Measurements from ENCODE around the gene MRPL46. TPM values are rescaled to one million over a fixed set of nuclear protein-coding genes. Genes with fewer than 3 reads are reported as not detected.

MRPL46 gene
- total RNA-seq, result 15.6 TPM

- DNase-seq, result peak; percentile 77
These were observed at the start of gene MRPL46, which contains the start of gene MRPS11 for GRCh38 chr15:88467073-88467934. MRPL46 (minus strand) TSS chr15:88467388; CDS start chr15:88467377, 11 bp downstream. MRPS11 (plus strand) TSS chr15:88467708; CDS start chr15:88467718, 10 bp downstream.

- DNase-seq, result no peak
These were observed 46.0 kb upstream of the MRPL46 start for GRCh38 chr15:88513195-88513594.

- no peak for DNase-seq
These were observed 45.4 kb upstream of the MRPL46 start for GRCh38 chr15:88512601-88513000.

GRCh38 chr15:88512078-88512477 is 44.9 kb upstream of the MRPL46 start:
- no peak for DNase-seq

- no peak for DNase-seq
These were observed 44.0 kb upstream of the MRPL46 start for GRCh38 chr15:88511161-88511560.

DNA sequence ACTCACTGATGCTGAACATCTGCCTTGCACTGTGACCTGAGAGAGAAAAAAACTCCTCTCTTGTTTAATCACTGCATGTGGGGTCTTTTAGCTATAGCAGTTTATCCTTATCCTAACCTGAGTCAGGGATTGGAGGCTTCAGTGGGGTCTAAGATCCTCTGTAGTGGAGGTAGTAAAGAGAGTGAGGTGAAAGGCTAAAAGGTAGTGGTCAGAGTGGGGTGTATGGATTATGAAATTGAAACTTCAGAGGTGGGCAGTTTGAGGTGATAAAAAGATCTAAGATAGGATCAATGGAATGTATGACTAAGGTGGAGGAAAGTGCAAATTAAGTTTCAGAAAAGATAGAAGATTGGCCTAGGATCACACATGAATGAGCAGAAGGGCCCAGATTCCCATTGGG is 42.8 kb upstream of the MRPL46 start:
- no peak for DNase-seq

DNA sequence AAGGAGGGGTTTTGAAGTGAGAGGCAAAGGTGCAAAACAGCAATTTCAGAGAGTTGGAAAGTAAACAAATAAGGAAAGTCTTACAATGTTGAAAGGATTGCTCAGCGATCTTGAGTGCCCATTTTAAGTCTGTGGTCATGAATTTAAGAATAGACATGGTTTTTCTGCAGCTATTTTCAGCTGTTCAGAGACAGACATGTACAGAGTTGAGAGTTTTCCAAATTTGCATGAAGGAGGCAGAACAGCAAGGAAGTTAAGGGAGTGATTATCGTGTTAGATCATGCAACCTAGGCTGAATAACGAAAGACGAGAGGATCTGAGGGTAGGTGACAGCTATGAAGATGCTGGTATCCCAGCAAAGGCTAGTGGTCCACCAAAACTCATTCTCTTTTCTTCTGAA is 42.1 kb upstream of the MRPL46 start:
- no peak for DNase-seq

DNA sequence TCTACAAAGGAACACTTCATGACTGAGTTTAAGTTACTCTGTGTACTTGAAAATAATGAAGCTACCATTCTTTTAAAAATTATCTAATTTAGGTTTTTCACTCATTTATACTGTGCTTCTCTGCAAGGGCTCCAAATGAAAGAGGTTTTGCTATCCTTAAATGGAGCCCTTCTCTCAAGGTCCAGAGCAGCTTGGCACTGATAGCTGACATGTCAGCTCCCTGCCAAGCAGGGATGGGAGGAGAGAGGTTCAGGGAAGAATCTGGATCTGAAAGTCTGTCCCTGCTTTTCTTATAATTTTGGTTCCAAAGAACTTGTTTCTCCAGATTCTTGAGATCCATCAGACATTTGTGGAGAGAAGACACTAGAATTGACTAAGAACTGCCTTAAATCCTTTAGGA is 39.4 kb upstream of the MRPL46 start:
- DNase-seq, result no peak

- no peak for DNase-seq
These were observed 38.5 kb upstream of the MRPL46 start for GRCh38 chr15:88505721-88506120.

GRCh38 chr15:88504445-88504844 is 37.3 kb upstream of the MRPL46 start:
- no peak for DNase-seq

GRCh38 chr15:88498996-88499395 is 31.8 kb upstream of the MRPL46 start:
- DNase-seq, result no peak

- DNase-seq, result peak; percentile 45
These were observed 30.0 kb upstream of the MRPL46 start for GRCh38 chr15:88497109-88497765.

DNA sequence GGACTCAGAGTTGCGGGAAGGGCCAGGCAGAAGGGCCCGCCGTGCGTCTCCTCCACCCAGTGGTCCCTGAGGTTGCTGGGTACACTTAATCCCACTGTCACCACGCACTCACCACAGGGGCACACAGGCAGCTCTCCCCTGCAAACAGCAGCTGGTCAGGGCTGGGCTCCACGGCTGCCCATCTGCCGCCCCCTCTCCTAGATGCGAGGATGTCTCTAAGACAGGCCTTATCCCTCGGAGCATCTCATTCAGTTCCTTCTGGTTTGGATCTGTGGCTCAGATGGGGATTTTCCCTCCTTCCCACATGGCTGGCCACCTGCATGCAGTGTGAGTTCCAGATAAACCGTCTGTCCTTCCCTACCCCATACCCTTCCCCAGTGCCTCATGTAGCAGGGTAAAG is 26.7 kb upstream of the MRPL46 start:
- DNase-seq, result no peak

DNA sequence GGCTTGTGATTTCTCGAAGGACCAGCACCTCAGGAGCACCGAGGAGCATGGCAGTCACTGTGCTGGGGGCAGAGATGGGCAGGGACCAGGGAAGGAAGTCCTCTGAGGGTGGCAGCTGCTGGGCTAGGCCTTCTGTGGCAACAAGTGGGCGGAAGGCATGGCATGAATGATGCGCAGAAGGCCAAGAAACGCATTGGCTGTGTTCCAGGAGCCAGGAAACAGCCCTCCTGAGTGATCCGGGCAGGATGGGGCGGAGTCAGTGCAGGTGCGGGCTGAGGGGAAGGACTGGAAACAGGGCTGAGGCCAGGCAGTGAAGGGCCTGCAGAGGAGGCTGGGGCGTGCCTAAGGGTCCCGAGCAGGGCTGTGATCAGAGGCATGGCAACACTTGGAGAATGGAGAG is 24.0 kb upstream of the MRPL46 start:
- no peak for DNase-seq

DNA sequence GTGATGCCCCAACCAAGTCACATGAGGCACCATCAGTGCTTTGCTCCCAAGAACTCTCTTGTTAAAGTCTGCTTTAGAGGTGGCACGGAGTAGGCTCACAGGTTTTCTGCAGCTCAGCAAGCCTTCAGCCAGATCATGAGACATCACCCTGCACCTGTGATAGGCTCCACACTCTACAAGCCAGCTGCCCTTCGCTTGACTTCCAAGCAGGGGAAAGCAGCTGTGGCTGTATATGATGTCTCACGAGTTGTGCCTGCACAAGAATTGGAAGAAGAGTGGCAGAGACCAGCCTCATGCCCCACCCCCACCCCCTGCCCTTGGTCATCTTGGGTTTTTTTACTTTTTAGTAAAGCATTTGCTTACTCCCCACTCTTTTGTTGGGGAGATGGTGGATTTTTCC is 22.8 kb upstream of the MRPL46 start:
- DNase-seq, result no peak

GRCh38 chr15:88489321-88489720 is 22.1 kb upstream of the MRPL46 start:
- DNase-seq, result no peak

- no peak for DNase-seq
These were observed 20.8 kb upstream of the MRPL46 start for GRCh38 chr15:88487796-88488523.

DNA sequence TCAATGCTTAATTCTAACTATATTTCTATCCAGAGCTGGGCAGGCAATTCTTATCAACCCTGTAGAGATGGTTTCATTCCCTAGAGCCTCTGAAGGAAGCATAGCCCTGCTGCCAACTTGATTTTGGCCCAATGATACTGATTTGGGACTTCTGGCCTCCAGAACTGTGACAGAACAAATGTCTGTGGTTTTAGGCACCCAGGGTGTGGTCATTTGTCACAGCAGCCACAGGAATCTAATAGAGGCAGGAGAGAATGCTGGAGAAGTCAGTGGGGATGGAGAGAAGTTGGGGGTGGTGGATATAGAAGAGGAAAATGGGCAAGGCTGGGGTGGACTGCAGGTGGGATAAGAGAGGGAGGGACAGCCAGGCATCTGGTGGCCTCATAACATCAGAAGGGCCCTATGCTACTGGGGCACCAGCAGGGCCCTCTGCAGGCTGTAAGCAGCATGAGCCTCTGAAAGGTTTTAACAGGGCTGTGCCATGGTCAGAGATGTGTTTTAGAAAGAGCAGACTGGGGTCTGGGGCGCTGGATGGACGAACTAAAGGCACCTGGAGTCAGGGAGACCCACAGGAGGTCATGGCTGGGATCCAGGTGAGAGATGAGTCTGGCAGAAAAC is 20.1 kb upstream of the MRPL46 start:
- no peak for DNase-seq

DNA sequence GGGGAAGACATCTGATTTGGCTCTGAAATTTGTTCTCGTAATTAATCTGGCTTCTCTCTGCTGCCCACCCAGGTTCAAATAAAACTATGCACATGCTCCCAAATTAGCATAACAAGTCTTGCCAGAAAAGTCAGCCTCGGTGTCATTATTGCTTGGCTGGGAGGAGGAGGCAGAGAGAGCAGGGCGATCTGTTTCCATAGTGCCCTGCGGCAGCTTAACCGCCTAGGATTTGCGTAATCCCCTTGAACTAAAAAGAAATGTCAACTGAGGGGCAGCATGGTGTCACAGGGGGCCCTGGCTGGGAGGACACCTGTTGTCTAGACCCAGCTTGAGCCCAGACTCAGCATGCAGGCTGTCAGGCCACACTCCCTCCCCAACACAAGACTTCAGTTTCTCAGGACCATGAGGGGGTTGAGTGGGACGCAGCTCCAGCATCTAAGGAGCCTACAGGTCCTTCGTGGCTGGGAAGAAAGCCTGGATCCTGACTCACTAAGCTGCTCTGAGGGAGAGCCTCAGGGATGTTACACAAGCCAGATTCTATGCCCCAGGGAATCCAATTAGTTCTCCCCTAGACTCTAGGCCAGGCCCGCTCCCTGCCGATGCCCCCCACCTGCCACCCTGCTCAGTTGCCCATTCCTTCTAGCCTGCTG is 17.6 kb upstream of the MRPL46 start:
- DNase-seq, result no peak

GRCh38 chr15:88482263-88482662 is 15.1 kb upstream of the MRPL46 start:
- DNase-seq, result no peak

DNA sequence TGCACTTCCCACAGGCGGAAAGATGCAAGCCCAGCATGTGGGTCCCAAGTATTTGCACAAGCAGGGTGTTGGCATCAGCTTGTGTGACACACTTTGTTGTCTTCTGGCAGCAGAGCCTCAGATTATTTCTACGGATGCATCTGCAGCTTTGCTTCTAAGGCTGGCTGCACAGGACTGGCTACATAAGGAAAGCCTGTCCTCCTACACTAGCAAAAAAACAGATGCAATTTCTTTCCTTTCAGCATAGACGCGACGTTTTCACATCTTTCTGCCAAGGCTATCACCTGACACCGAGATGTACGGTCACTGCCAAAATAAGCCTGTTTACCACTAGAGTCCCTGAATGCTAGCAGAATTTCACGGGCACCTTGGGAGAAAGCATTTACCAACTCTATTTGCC is 13.8 kb upstream of the MRPL46 start:
- DNase-seq, result peak; percentile 46

GRCh38 chr15:88479169-88479568 is 12.0 kb upstream of the MRPL46 start:
- no peak for DNase-seq
